SW 1271 (cell line): Measurements from ENCODE around the gene MEGF8.

ENCODE experiments used
- DNase-seq, 2 experiments: peaks; one replicate each; lab custom pipeline; 2025; lab: John Stamatoyannopoulos, UW

MEGF8 gene

GRCh38 chr19:42303876-42304275 lies 21.6 kb upstream of the MEGF8 start:
- DNase-seq, result no peak

- no peak for DNase-seq
Observed at GRCh38 chr19:42306646-42307045, 18.8 kb upstream of the MEGF8 start.

- DNase-seq, result no peak
Observed at GRCh38 chr19:42309686-42310085, 15.7 kb upstream of the MEGF8 start.

GRCh38 chr19:42311657-42312056 lies 13.8 kb upstream of the MEGF8 start:
- no peak for DNase-seq

GRCh38 chr19:42312370-42312769 lies 13.1 kb upstream of the MEGF8 start:
- DNase-seq, result no peak

GRCh38 chr19:42313096-42313839 lies 12.2 kb upstream of the MEGF8 start, which contains the start of gene TMEM145:
Gene TMEM145 (plus strand): TSS chr19:42313309. CDS start chr19:42313377, 68 bp downstream.
- DNase-seq, result peak in 1 of 2 experiments; percentile 22

- no peak for DNase-seq
Observed at GRCh38 chr19:42313840-42314755, 11.3 kb upstream of the MEGF8 start.

- no peak for DNase-seq
Observed at GRCh38 chr19:42315024-42315423, 10.4 kb upstream of the MEGF8 start.

GRCh38 chr19:42316223-42317211 lies 8.9 kb upstream of the MEGF8 start:
- no peak for DNase-seq

- no peak for DNase-seq
Observed at GRCh38 chr19:42317535-42317934, 7.9 kb upstream of the MEGF8 start.

GRCh38 chr19:42322305-42322704 lies 3.1 kb upstream of the MEGF8 start:
- DNase-seq, result no peak

GRCh38 chr19:42323473-42323851 lies 2.0 kb upstream of the MEGF8 start:
- no peak for DNase-seq

- no peak for DNase-seq
Observed at GRCh38 chr19:42323852-42324654, 1.4 kb upstream of the MEGF8 start.

- no peak for DNase-seq
Observed at GRCh38 chr19:42324655-42325307, 654 bp upstream of the MEGF8 start.

GRCh38 chr19:42325896-42326771 lies 699 bp downstream of the MEGF8 start:
- no peak for DNase-seq

GRCh38 chr19:42326969-42327368 lies 1.5 kb downstream of the MEGF8 start:
- no peak for DNase-seq

- DNase-seq, result no peak
Observed at GRCh38 chr19:42327381-42327780, 1.9 kb downstream of the MEGF8 start.

GRCh38 chr19:42328106-42328505 lies 2.7 kb downstream of the MEGF8 start:
- no peak for DNase-seq

GRCh38 chr19:42328854-42329253 lies 3.4 kb downstream of the MEGF8 start:
- DNase-seq, result no peak
